Neural progenitor cell (in vitro differentiated cells): Measurements from ENCODE around the gene MASP1.

ENCODE experiments used
- EZH2 ChIP-seq: fragments of 200-600 bp; sonication (generic); IDR thresholded peaks from 2 replicates; pipeline ENCODE4 v1.6.1; 2017; ENCODE audit warnings: antibody characterized with exemption, mild to moderate bottlenecking, moderate library complexity
- EZH2phosphoT487 ChIP-seq: fragments of 200-600 bp; sonication (generic); IDR thresholded peaks from 2 replicates; pipeline ENCODE4 v1.6.1; 2017; ENCODE audit warnings: antibody characterized with exemption
- TF ChIP-seq, protein P1 (sequence below): fragments of 200-600 bp; sonication (generic); IDR thresholded peaks from 2 replicates; pipeline ENCODE4 v1.5.1; 2017; ENCODE audit warnings: antibody characterized with exemption, mild to moderate bottlenecking

DNA sequence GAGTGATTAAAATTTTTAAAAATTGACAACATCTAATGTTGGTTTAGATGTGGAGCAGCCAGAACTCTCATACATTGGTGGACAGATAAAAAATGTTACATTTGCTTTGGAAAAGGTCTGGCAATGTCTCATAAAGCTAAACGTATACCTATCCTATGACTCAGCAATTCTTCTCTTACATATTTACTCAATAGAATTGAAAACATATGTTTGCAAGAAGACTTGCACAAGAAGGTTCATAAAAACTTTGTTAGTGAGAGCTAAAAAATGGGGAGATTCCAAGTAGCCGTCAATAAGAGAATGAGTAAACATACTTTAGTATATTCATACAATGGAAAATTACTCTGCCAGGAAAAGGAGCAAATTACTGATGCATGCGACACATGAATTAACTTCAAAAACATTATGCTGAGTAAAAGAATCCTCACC lies 30.0 kb downstream of the MASP1 start:
- TF ChIP-seq, protein P1, sequence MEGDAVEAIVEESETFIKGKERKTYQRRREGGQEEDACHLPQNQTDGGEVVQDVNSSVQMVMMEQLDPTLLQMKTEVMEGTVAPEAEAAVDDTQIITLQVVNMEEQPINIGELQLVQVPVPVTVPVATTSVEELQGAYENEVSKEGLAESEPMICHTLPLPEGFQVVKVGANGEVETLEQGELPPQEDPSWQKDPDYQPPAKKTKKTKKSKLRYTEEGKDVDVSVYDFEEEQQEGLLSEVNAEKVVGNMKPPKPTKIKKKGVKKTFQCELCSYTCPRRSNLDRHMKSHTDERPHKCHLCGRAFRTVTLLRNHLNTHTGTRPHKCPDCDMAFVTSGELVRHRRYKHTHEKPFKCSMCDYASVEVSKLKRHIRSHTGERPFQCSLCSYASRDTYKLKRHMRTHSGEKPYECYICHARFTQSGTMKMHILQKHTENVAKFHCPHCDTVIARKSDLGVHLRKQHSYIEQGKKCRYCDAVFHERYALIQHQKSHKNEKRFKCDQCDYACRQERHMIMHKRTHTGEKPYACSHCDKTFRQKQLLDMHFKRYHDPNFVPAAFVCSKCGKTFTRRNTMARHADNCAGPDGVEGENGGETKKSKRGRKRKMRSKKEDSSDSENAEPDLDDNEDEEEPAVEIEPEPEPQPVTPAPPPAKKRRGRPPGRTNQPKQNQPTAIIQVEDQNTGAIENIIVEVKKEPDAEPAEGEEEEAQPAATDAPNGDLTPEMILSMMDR, result no peak
- no peak for TF ChIP-seq EZH2
- TF ChIP-seq EZH2phosphoT487, result no peak
